ENCODE measurements around the gene DSTYK. TPM values are rescaled to one million over a fixed set of nuclear protein-coding genes. Genes with fewer than 3 reads are reported as not detected.

Gene DSTYK
- total and polyA plus RNA-seq, 3 experiments from 2014 or later, result 8.6 to 13.4 (median 12.9) TPM

GRCh38 chr1:205147191-205147835, 64.2 kb downstream of the DSTYK start:
- no peaks in the 10 kb centered on the region for H3K27me3 ChIP-seq (ENCODE audit: insufficient read depth, low read length, poor library complexity, severe bottlenecking)
- no peak overlapping the region for H3K4me3 ChIP-seq (ENCODE audit: low read length)
- H3K9me3 ChIP-seq (ENCODE audit: low read length), result no peaks in the 10 kb centered on the region
- DNase-seq, result no peak
- Mint-ChIP-seq H3K4me3 (no peak overlapping the region), H3K4me1 (no peaks in the 10 kb centered on the region), H3K27me3 (no peaks in the 10 kb centered on the region), H3K9me3 (no peaks in the 10 kb centered on the region), H3K36me3 (peaks cover 0 to 57% (median 24%) of the 10 kb centered on the region in 3 donors), H3K27ac (peak overlapping the region in 1 of 8 donors; percentile 35)
- no peaks in the 10 kb centered on the region for H3K4me1 ChIP-seq (ENCODE audit: insufficient read depth, low read length)
- ChIA-PET CTCF (interaction anchor here (0.7 kb wide), 1 partner anchor 30 kb away, joined by 3 read pairs; no protein-coding TSS in a partner anchor), POLR2A (no interaction called here)
- H3K27ac ChIP-seq (ENCODE audit: low read depth, low read length), result no peak overlapping the region
- H3K36me3 ChIP-seq (ENCODE audit: insufficient read depth, low read length), result peaks cover 19% of the 10 kb centered on the region

GRCh38 chr1:205144751-205145150, 66.8 kb downstream of the DSTYK start:
- Histone ChIP-seq H3K4me3 (ENCODE audit: low read length) (no peak overlapping the region), H3K27ac (ENCODE audit: low read depth, low read length) (no peak overlapping the region), H3K27me3 (ENCODE audit: insufficient read depth, low read length, poor library complexity, severe bottlenecking) (no peaks in the 10 kb centered on the region), H3K4me1 (ENCODE audit: insufficient read depth, low read length) (peaks cover 9% of the 10 kb centered on the region), H3K36me3 (ENCODE audit: insufficient read depth, low read length) (peaks cover 14% of the 10 kb centered on the region), H3K9me3 (ENCODE audit: low read length) (no peaks in the 10 kb centered on the region)
- Mint-ChIP-seq H3K27ac (peak overlapping the region in 1 of 8 donors; percentile 59), H3K27me3 (no peaks in the 10 kb centered on the region), H3K36me3 (peaks cover 0 to 44% (median 17%) of the 10 kb centered on the region in 3 donors), H3K4me1 (peaks cover 6 to 12% (median 8%) of the 10 kb centered on the region in 3 donors), H3K9me3 (no peaks in the 10 kb centered on the region), H3K4me3 (no peak overlapping the region)
- ChIA-PET CTCF (interaction anchor here (0.9 to 2.0 kb wide), 2 partner anchors 111 to 155 kb away, joined by 3 to 6 read pairs; no protein-coding TSS in a partner anchor), POLR2A (no interaction called here)
- no peak for DNase-seq

- Mint-ChIP-seq H3K36me3 (peaks cover 0 to 38% (median 12%) of the 10 kb centered on the region in 3 donors), H3K27me3 (no peaks in the 10 kb centered on the region), H3K4me3 (no peak overlapping the region), H3K27ac (peak overlapping the region in 4 of 8 donors; percentile 35 to 64 (median 50)), H3K9me3 (no peaks in the 10 kb centered on the region), H3K4me1 (peaks cover 6 to 12% (median 8%) of the 10 kb centered on the region in 3 donors)
- peaks cover 14% of the 10 kb centered on the region for H3K36me3 ChIP-seq (ENCODE audit: insufficient read depth, low read length)
- ChIA-PET POLR2A (no interaction called here), CTCF (interaction anchor here (2.0 kb wide), 1 partner anchor 112 kb away, joined by 6 read pairs; no protein-coding TSS in a partner anchor)
- DNase-seq, result no peak
- no peak overlapping the region for H3K27ac ChIP-seq (ENCODE audit: low read depth, low read length)
- H3K4me3 ChIP-seq (ENCODE audit: low read length), result no peak overlapping the region
- H3K4me1 ChIP-seq (ENCODE audit: insufficient read depth, low read length), result peaks cover 9% of the 10 kb centered on the region
- H3K9me3 ChIP-seq (ENCODE audit: low read length), result no peaks in the 10 kb centered on the region
- no peaks in the 10 kb centered on the region for H3K27me3 ChIP-seq (ENCODE audit: insufficient read depth, low read length, poor library complexity, severe bottlenecking)
Measured at GRCh38 chr1:205144046-205144720, 67.3 kb downstream of the DSTYK start.

GRCh38 chr1:205142102-205142469, 69.4 kb downstream of the DSTYK start:
- Histone ChIP-seq H3K27me3 (ENCODE audit: insufficient read depth, low read length, poor library complexity, severe bottlenecking) (no peaks in the 10 kb centered on the region), H3K9me3 (ENCODE audit: low read length) (no peaks in the 10 kb centered on the region), H3K4me1 (ENCODE audit: insufficient read depth, low read length) (peaks cover 9% of the 10 kb centered on the region), H3K36me3 (ENCODE audit: insufficient read depth, low read length) (peaks cover 2% of the 10 kb centered on the region), H3K27ac (ENCODE audit: low read depth, low read length) (no peak overlapping the region), H3K4me3 (ENCODE audit: low read length) (peak overlapping the region; percentile 14)
- Mint-ChIP-seq H3K9me3 (no peaks in the 10 kb centered on the region), H3K27me3 (no peaks in the 10 kb centered on the region), H3K27ac (peak overlapping the region in 2 of 8 donors; percentile 13 to 69), H3K4me3 (peak overlapping the region in 1 of 7 donors; percentile 16), H3K36me3 (peaks cover 0 to 19% (median 2%) of the 10 kb centered on the region in 3 donors), H3K4me1 (peaks cover 6 to 12% (median 8%) of the 10 kb centered on the region in 3 donors)
- DNase-seq, result no peak
- ChIA-PET CTCF (interaction anchor here (1.0 to 2.0 kb wide), 14 partner anchors 9 to 162 kb away, joined by 3 to 13 read pairs (median 6); no protein-coding TSS in a partner anchor), POLR2A (no interaction called here)

GRCh38 chr1:205141236-205142101, 70.0 kb downstream of the DSTYK start:
- Histone ChIP-seq H3K36me3 (ENCODE audit: insufficient read depth, low read length) (no peaks in the 10 kb centered on the region), H3K27me3 (ENCODE audit: insufficient read depth, low read length, poor library complexity, severe bottlenecking) (no peaks in the 10 kb centered on the region), H3K9me3 (ENCODE audit: low read length) (no peaks in the 10 kb centered on the region), H3K4me3 (ENCODE audit: low read length) (peak overlapping the region; percentile 14), H3K4me1 (ENCODE audit: insufficient read depth, low read length) (peaks cover 9% of the 10 kb centered on the region), H3K27ac (ENCODE audit: low read depth, low read length) (no peak overlapping the region)
- POLR2A ChIA-PET, result interaction anchor here (0.5 kb wide), 1 partner anchor 220 kb away, joined by 3 read pairs; no protein-coding TSS in a partner anchor
- Mint-ChIP-seq H3K4me3 (peak overlapping the region in 3 of 7 donors; percentile 16 to 42 (median 24)), H3K36me3 (peaks cover 0 to 14% (median 2%) of the 10 kb centered on the region in 3 donors), H3K27me3 (no peaks in the 10 kb centered on the region), H3K27ac (peak overlapping the region in 2 of 8 donors; percentile 13 to 48), H3K4me1 (peaks cover 6 to 12% (median 8%) of the 10 kb centered on the region in 3 donors), H3K9me3 (no peaks in the 10 kb centered on the region)
- CTCF ChIA-PET, result interaction anchor here (0.7 to 2.0 kb wide), 22 partner anchors 9 to 166 kb away, joined by 3 to 13 read pairs (median 4); no protein-coding TSS in a partner anchor
- peak; percentile 46 to 76 (median 61) for DNase-seq

- no peaks in the 10 kb centered on the region for H3K27me3 ChIP-seq (ENCODE audit: insufficient read depth, low read length, poor library complexity, severe bottlenecking)
- Mint-ChIP-seq H3K9me3 (no peaks in the 10 kb centered on the region), H3K36me3 (peaks cover 0 to 2% (median 0%) of the 10 kb centered on the region in 3 donors), H3K27me3 (no peaks in the 10 kb centered on the region), H3K4me1 (peaks cover 6 to 12% (median 8%) of the 10 kb centered on the region in 3 donors), H3K4me3 (no peak overlapping the region), H3K27ac (no peak overlapping the region)
- H3K4me3 ChIP-seq (ENCODE audit: low read length), result no peak overlapping the region
- no peaks in the 10 kb centered on the region for H3K9me3 ChIP-seq (ENCODE audit: low read length)
- ChIA-PET CTCF (interaction anchor here (1.0 to 1.9 kb wide), 3 partner anchors 15 to 90 kb away, joined by 3 to 8 read pairs (median 5); no protein-coding TSS in a partner anchor), POLR2A (no interaction called here)
- H3K27ac ChIP-seq (ENCODE audit: low read depth, low read length), result no peak overlapping the region
- peaks cover 9% of the 10 kb centered on the region for H3K4me1 ChIP-seq (ENCODE audit: insufficient read depth, low read length)
- H3K36me3 ChIP-seq (ENCODE audit: insufficient read depth, low read length), result no peaks in the 10 kb centered on the region
- DNase-seq, result no peak
Measured at GRCh38 chr1:205140113-205140512, 71.4 kb downstream of the DSTYK start.

GRCh38 chr1:205137901-205138300, 73.6 kb downstream of the DSTYK start:
- Histone ChIP-seq H3K36me3 (ENCODE audit: insufficient read depth, low read length) (no peaks in the 10 kb centered on the region), H3K4me1 (ENCODE audit: insufficient read depth, low read length) (peaks cover 9% of the 10 kb centered on the region), H3K27me3 (ENCODE audit: insufficient read depth, low read length, poor library complexity, severe bottlenecking) (no peaks in the 10 kb centered on the region), H3K27ac (ENCODE audit: low read depth, low read length) (no peak overlapping the region), H3K4me3 (ENCODE audit: low read length) (no peak overlapping the region), H3K9me3 (ENCODE audit: low read length) (no peaks in the 10 kb centered on the region)
- no peak overlapping the region for H3K4me3 Mint-ChIP-seq
- no peak overlapping the region for H3K27ac Mint-ChIP-seq
- ChIA-PET POLR2A (no interaction called here), CTCF (no interaction called here)
- H3K4me1 Mint-ChIP-seq, result peaks cover 6 to 12% (median 8%) of the 10 kb centered on the region in 3 donors
- H3K36me3 Mint-ChIP-seq, result no peaks in the 10 kb centered on the region
- no peaks in the 10 kb centered on the region for H3K27me3 Mint-ChIP-seq
- H3K9me3 Mint-ChIP-seq, result no peaks in the 10 kb centered on the region
- no peak for DNase-seq

Data from CD8-positive, alpha-beta memory T cell (primary cell).